H1 (cell line): ENCODE measurements around the gene MAST1. TPM values are rescaled to one million over a fixed set of nuclear protein-coding genes. Genes with fewer than 3 reads are reported as not detected.

Source experiments
- CTCF ChIA-PET: fragments of 300-600 bp; sonication (Branson Sonifier 250); formaldehyde crosslinking; loops from one replicate; lab custom pipeline; 2021; ENCODE audit not compliant: partially characterized antibody; lab: Charles Lee
- POLR2A ChIA-PET: fragments of 300-600 bp; sonication (Branson Sonifier 250); formaldehyde crosslinking; loops from one replicate; lab custom pipeline; 2021; ENCODE audit warnings: inconsistent platforms; ENCODE audit not compliant: partially characterized antibody; lab: Charles Lee
- DNase-seq, 2 experiments: peaks; one replicate each; pipeline versions ENCODE4 v3.0.0 to v3.0.0-alpha.2; 2010 to 2022; ENCODE audit warnings: low spot score in 2 of 2, low read depth in 1 of 2, mixed read lengths in 1 of 2
- FAIRE-seq: peaks from 2 replicates; lab custom pipeline; 2011; peaks lifted over from hg19 to GRCh38; lab: Jason Lieb, UNC
- H2AFZ ChIP-seq: 2 replicates; pipeline ENCODE4 v1.8.1; 2012; ENCODE audit warnings: low read length, inconsistent platforms
- H2AK5ac ChIP-seq: 2 replicates; pipeline ENCODE4 v1.6.1; 2013; ENCODE audit warnings: low read depth, low read length
- H2BK120ac ChIP-seq: replicated peaks from 2 replicates; pipeline ENCODE3; 2013; ENCODE audit warnings: low read depth, low read length, inconsistent platforms
- H2BK12ac ChIP-seq: 2 replicates; pipeline ENCODE4 v1.6.1; 2013; ENCODE audit warnings: low read depth, low read length
- H2BK15ac ChIP-seq: 2 replicates; pipeline ENCODE4 v1.6.1; 2013; ENCODE audit warnings: low read length
- H2BK20ac ChIP-seq: 2 replicates; pipeline ENCODE4 v1.6.1; 2013; ENCODE audit warnings: low read length
- H2BK5ac ChIP-seq: 2 replicates; pipeline ENCODE4 v1.6.1; 2013; ENCODE audit warnings: low read depth, low read length
- H3K14ac ChIP-seq: 2 replicates; pipeline ENCODE4 v1.6.1; 2013; ENCODE audit warnings: inconsistent platforms; ENCODE audit not compliant: insufficient read length
- H3K18ac ChIP-seq: 2 replicates; pipeline ENCODE4 v1.6.1; 2013; ENCODE audit warnings: low read length; ENCODE audit errors: extremely low read depth
- H3K23ac ChIP-seq: 2 replicates; pipeline ENCODE4 v1.6.1; 2013; ENCODE audit warnings: inconsistent platforms; ENCODE audit not compliant: insufficient read length
- H3K23me2 ChIP-seq: 2 replicates; pipeline ENCODE4 v1.6.1; 2013; ENCODE audit warnings: low read depth, low read length
- H3K27ac ChIP-seq: 2 replicates; pipeline ENCODE4 v1.6.1; 2011; ENCODE audit warnings: low read depth, low read length, inconsistent platforms
- H3K27me3 ChIP-seq, 4 experiments: replicated peaks in 1 of 4; 1 replicate in 1 of 4; 2 replicates in 3 of 4; pipeline versions ENCODE4 v1.6.1 to v1.8.1; 2011 to 2013; ENCODE audit warnings: low read length in 3 of 4, mild to moderate bottlenecking in 3 of 4, inconsistent platforms in 2 of 4, mixed read lengths in 2 of 4, moderate library complexity in 1 of 4; ENCODE audit not compliant: control insufficient read depth in 3 of 4, insufficient read depth in 3 of 4; ENCODE audit errors: extremely low read depth in 1 of 4
- H3K36me3 ChIP-seq, 4 experiments: 2 replicates each; pipeline versions ENCODE4 v1.6.1 to v1.8.1; 2011 to 2013; ENCODE audit warnings: mild to moderate bottlenecking in 4 of 4, low read length in 3 of 4, moderate library complexity in 2 of 4, control low read depth in 1 of 4, inconsistent platforms in 1 of 4; ENCODE audit not compliant: insufficient read depth in 4 of 4, control insufficient read depth in 2 of 4
- H3K4ac ChIP-seq: replicated peaks from 2 replicates; pipeline ENCODE3; 2013; ENCODE audit warnings: low read length, low read depth, mixed read lengths, inconsistent platforms; ENCODE audit not compliant: insufficient read length
- H3K4me1 ChIP-seq, 4 experiments: replicated peaks in 1 of 4; 1 replicate in 1 of 4; 2 replicates in 3 of 4; pipeline versions ENCODE4 v1.6.1 to v1.8.1; 2011 to 2013; ENCODE audit warnings: low read length in 3 of 4, inconsistent platforms in 2 of 4, mixed read lengths in 1 of 4; ENCODE audit not compliant: insufficient read depth in 4 of 4, control insufficient read depth in 3 of 4
- H3K4me2 ChIP-seq, 2 experiments: 2 replicates each; pipeline versions ENCODE4 v1.6.1 to v1.8.1; 2011 to 2013; ENCODE audit warnings: low read depth in 2 of 2, low read length in 2 of 2, control low read depth in 1 of 2, inconsistent platforms in 1 of 2, mild to moderate bottlenecking in 1 of 2; ENCODE audit not compliant: insufficient read depth in 1 of 2
- H3K4me3 ChIP-seq, 4 experiments: fragments of 200-600, 300-600 bp in 1 of 4; sonication (generic), shearing (Covaris generic), sonication (Bioruptor Twin) in 1 of 4; 2 replicates each; pipeline versions ENCODE4 v1.5.1 to v1.8.1; 2011 to 2016; ENCODE audit warnings: low read length in 4 of 4, low read depth in 3 of 4, control low read depth in 2 of 4, inconsistent platforms in 2 of 4, mild to moderate bottlenecking in 2 of 4, mixed read lengths in 1 of 4, moderate library complexity in 1 of 4; ENCODE audit not compliant: insufficient read depth in 2 of 4; ENCODE audit errors: extremely low read depth in 1 of 4
- H3K56ac ChIP-seq: replicated peaks from 2 replicates; pipeline ENCODE3; 2013; ENCODE audit warnings: low read depth, mild to moderate bottlenecking, mixed read lengths, low read length, inconsistent platforms; ENCODE audit not compliant: insufficient read length
- H3K79me1 ChIP-seq: 2 replicates; pipeline ENCODE4 v1.6.1; 2013; ENCODE audit warnings: low read depth, low read length, control low read depth
- H3K79me2 ChIP-seq, 2 experiments: 2 replicates each; pipeline versions ENCODE4 v1.6.1 to v1.8.1; 2012 to 2013; ENCODE audit warnings: low read length in 2 of 2, mild to moderate bottlenecking in 2 of 2, inconsistent platforms in 1 of 2; ENCODE audit not compliant: insufficient read depth in 2 of 2, control insufficient read depth in 1 of 2
- H3K9ac ChIP-seq, 4 experiments: replicated peaks in 1 of 4; 1 replicate in 1 of 4; 2 replicates in 3 of 4; pipeline versions ENCODE4 v1.6.1 to v1.8.1; 2011 to 2013; ENCODE audit warnings: low read depth in 3 of 4, low read length in 3 of 4, control low read depth in 2 of 4, mild to moderate bottlenecking in 2 of 4, moderate library complexity in 2 of 4, inconsistent platforms in 1 of 4; ENCODE audit errors: extremely low read depth in 1 of 4
- H3K9me3 ChIP-seq, 2 experiments: 2 replicates each; pipeline versions ENCODE4 v1.6.1 to v1.8.1; 2012 to 2013; ENCODE audit warnings: mild to moderate bottlenecking in 2 of 2, moderate library complexity in 2 of 2, control low read depth in 1 of 2, inconsistent platforms in 1 of 2, low read depth in 1 of 2, low read length in 1 of 2, mixed read lengths in 1 of 2; ENCODE audit not compliant: insufficient read depth in 2 of 2
- H4K20me1 ChIP-seq, 2 experiments: replicated peaks in 1 of 2; 2 replicates each; pipeline versions ENCODE3 to v1.8.1; 2011 to 2013; ENCODE audit warnings: inconsistent platforms in 2 of 2, low read length in 2 of 2, mild to moderate bottlenecking in 1 of 2; ENCODE audit not compliant: insufficient read depth in 2 of 2, control insufficient read depth in 1 of 2
- H4K5ac ChIP-seq: 2 replicates; pipeline ENCODE4 v1.6.1; 2013; ENCODE audit warnings: low read length, low read depth, mixed read lengths, inconsistent platforms; ENCODE audit not compliant: insufficient read length
- H4K8ac ChIP-seq: 2 replicates; pipeline ENCODE4 v1.8.0; 2013; ENCODE audit warnings: mild to moderate bottlenecking, moderate library complexity, low read length, inconsistent platforms; ENCODE audit not compliant: insufficient read depth; ENCODE audit errors: extremely low read depth
- H4K91ac ChIP-seq: replicated peaks from 2 replicates; pipeline ENCODE3; 2013; ENCODE audit warnings: low read length, mixed read lengths, inconsistent platforms; ENCODE audit not compliant: insufficient read length
- KDM5A ChIP-seq: fragments of 200-600 bp; IDR thresholded peaks from 2 replicates; pipeline ENCODE4 v1.7.1; 2012; ENCODE audit warnings: mild to moderate bottlenecking, low read length, inconsistent platforms, mixed read lengths
- WGBS, 2 experiments: shearing (Covaris generic) in 1 of 2; methylation state at CpG; one replicate each; pipeline versions ENCODE4 v1.1.6 to v1.1.7; 2013 to 2015; ENCODE audit warnings: low lambda C conversion rate in 2 of 2, mixed read lengths in 2 of 2, inconsistent platforms in 1 of 2, low coverage in 1 of 2, missing lambda C conversion rate in 1 of 2; ENCODE audit not compliant: insufficient replicate concordance in 2 of 2, insufficient coverage in 1 of 2, insufficient read length in 1 of 2; ENCODE audit errors: extremely low coverage in 1 of 2, missing lambda C conversion rate in 1 of 2; 5-methylcytosine and 5-hydroxymethylcytosine counted together
- polyA plus RNA-seq, 7 experiments: library from polyadenylated mRNA; depleted of rRNA in 3 of 7; stranded (reverse) in 5 of 7; unstranded in 2 of 7; fragments of >200 nt in 5 of 7; fragments of 200-250 nt in 2 of 7; gene quantifications; 1 replicate in 5 of 7; 2 replicates in 1 of 7; 4 replicates in 1 of 7; pipeline versions ENCODE4 v1.2.1 to v1.2.3, GENCODE V29; 2011 to 2013; ENCODE audit warnings: missing spikeins in 2 of 7, mixed read lengths in 2 of 7
- total RNA-seq: library from RNA; stranded (reverse); fragmentation: NEBNext Ultra II Directional; extraction: Animal tissue kit (Norgen Biotek cat#: 25700); gene quantifications from 2 replicates; pipeline ENCODE4 v1.2.1, GENCODE V29; 2021

MAST1 gene
- total and polyA plus RNA-seq, 2 of the 8 experiments (the other 6 are each of a cell fraction or from before 2014, with no cell fraction given): 15.6 to 28.3 TPM

GRCh38 chr19:12864143-12864542 lies 25.8 kb downstream of the MAST1 start:
- Histone ChIP-seq H2BK20ac (no peak overlapping the region), H3K23me2 (peaks cover 8% of the 10 kb centered on the region; the same call in 1 of the 2 replicates), H3K27me3 (no peaks in the 10 kb centered on the region), H3K56ac (no peak overlapping the region), H3K9me3 (no peaks in the 10 kb centered on the region), H3K4me2 (no peak overlapping the region), H3K23ac (no peak overlapping the region), H2BK15ac (no peak overlapping the region), H2BK120ac (no peak overlapping the region), H4K20me1 (peaks cover 0 to 1% of the 10 kb centered on the region in 2 experiments), H2AK5ac (no peak overlapping the region), H2BK5ac (no peak overlapping the region), H3K4me3 (no peak overlapping the region), H3K79me1 (no peaks in the 10 kb centered on the region), H3K14ac (no peak overlapping the region), H3K18ac (no peak overlapping the region)
- CTCF ChIA-PET: interaction anchor here (0.6 to 7.9 kb wide), 12 partner anchors 9 to 175 kb away, joined by 3 to 48 read pairs (median 4); no protein-coding TSS in a partner anchor
- 89% methylated on average over 4 of the region's 4 CpGs; no CpG with 5 or more reads in 1 of the 2 experiments for whole genome bisulfite sequencing, 2 experiments
- no peak for TF ChIP-seq KDM5A
- TF ChIP-seq, all 59 proteins: peak for 0
- Histone ChIP-seq H3K27ac (no peak overlapping the region), H3K36me3 (peaks cover 0 to 3% (median 0%) of the 10 kb centered on the region in 4 experiments; a peak in 1 of 8 replicates), H3K9ac (no peak overlapping the region), H4K8ac (no peak overlapping the region), H4K91ac (no peak overlapping the region), H4K5ac (no peak overlapping the region), H2AFZ (no peak overlapping the region), H3K79me2 (no peaks in the 10 kb centered on the region), H3K4me1 (peaks cover 3 to 17% (median 14%) of the 10 kb centered on the region in 4 experiments), H3K4ac (no peak overlapping the region), H2BK12ac (no peak overlapping the region)
- no peak for DNase-seq
- POLR2A ChIA-PET: interaction anchor here (0.7 to 4.5 kb wide), 7 partner anchors 10 to 97 kb away, joined by 3 to 34 read pairs (median 6); partner anchors contain the start of gene DNASE2
- no peak for FAIRE-seq
